ENCODE measurements around the gene ALK. TPM values are rescaled to one million over a fixed set of nuclear protein-coding genes. Genes with fewer than 3 reads are reported as not detected.

The ALK gene
- total and polyA plus RNA-seq, 2 donors (not counting 1 experiment from before 2014, with no cell fraction given): under 0.01 to 0.02 TPM

- Histone ChIP-seq H3K4me3 (replicated peaks in 1 of 4; ENCODE audit: control extremely low read depth in 1 of 4, insufficient read depth in 1 of 4, low read depth in 3 of 4, low read length in 4 of 4) (no peak overlapping the region), H3K4me2 (ENCODE audit: extremely low read depth, insufficient read depth, low read length) (no peak overlapping the region), H3K36me3 (ENCODE audit: control insufficient read depth, insufficient read depth, low read length) (no peaks in the 10 kb centered on the region), H3K27me3 (ENCODE audit: control insufficient read depth, insufficient read depth, low read length) (peaks cover 2% of the 10 kb centered on the region), H3K9ac (ENCODE audit: insufficient read depth, low read length) (no peak overlapping the region), H3K27ac (ENCODE audit: insufficient read depth, low read length) (no peak overlapping the region), H3K9me3 (ENCODE audit: control insufficient read depth, insufficient read depth, low read depth, low read length) (no peaks in the 10 kb centered on the region), H3K4me1 (ENCODE audit: control insufficient read depth, extremely low read depth, insufficient read depth, low read length) (no peaks in the 10 kb centered on the region), H3K79me2 (ENCODE audit: control insufficient read depth, insufficient read depth, low read length) (no peaks in the 10 kb centered on the region), H4K20me1 (ENCODE audit: control insufficient read depth, extremely low read depth, insufficient read depth, low read length) (no peaks in the 10 kb centered on the region), H2AFZ (ENCODE audit: low read length) (no peak overlapping the region)
- DNase-seq (ENCODE audit: low read depth in 2 of 2): peak in 1 of 2 donors; percentile 68
- TF ChIP-seq EZH2 (IDR thresholded peaks at IDR 0.05; ENCODE audit: low read length, missing control alignments): no peak
Measured at GRCh38 chr2:29892585-29893259, 28.7 kb downstream of the ALK start.

- no peak overlapping the region for H3K27ac ChIP-seq (ENCODE audit: insufficient read depth, low read length)
- H4K20me1 ChIP-seq (ENCODE audit: control insufficient read depth, extremely low read depth, insufficient read depth, low read length): no peaks in the 10 kb centered on the region
- no peaks in the 10 kb centered on the region for H3K27me3 ChIP-seq (ENCODE audit: control insufficient read depth, insufficient read depth, low read length)
- H3K79me2 ChIP-seq (ENCODE audit: control insufficient read depth, insufficient read depth, low read length): no peaks in the 10 kb centered on the region
- H3K9ac ChIP-seq (ENCODE audit: insufficient read depth, low read length): no peak overlapping the region
- H2AFZ ChIP-seq (ENCODE audit: low read length): no peak overlapping the region
- no peak for DNase-seq (ENCODE audit: low read depth in 2 of 2)
- TF ChIP-seq CTCF (conservative IDR thresholded peaks at IDR 0.05 in 1 of 2, IDR thresholded peaks at IDR 0.05 in 1 of 2; ENCODE audit: low read depth in 1 of 2, low read length in 2 of 2) (no peak), EZH2 (IDR thresholded peaks at IDR 0.05; ENCODE audit: low read length, missing control alignments) (no peak)
- H3K4me2 ChIP-seq (ENCODE audit: extremely low read depth, insufficient read depth, low read length): no peak overlapping the region
- no peak overlapping the region for H3K4me3 ChIP-seq (replicated peaks in 1 of 4; ENCODE audit: control extremely low read depth in 1 of 4, insufficient read depth in 1 of 4, low read depth in 3 of 4, low read length in 4 of 4)
- no peaks in the 10 kb centered on the region for H3K4me1 ChIP-seq (ENCODE audit: control insufficient read depth, extremely low read depth, insufficient read depth, low read length)
- H3K36me3 ChIP-seq (ENCODE audit: control insufficient read depth, insufficient read depth, low read length): no peaks in the 10 kb centered on the region
- H3K9me3 ChIP-seq (ENCODE audit: control insufficient read depth, insufficient read depth, low read depth, low read length): no peaks in the 10 kb centered on the region
Measured at GRCh38 chr2:29881089-29881730, 40.2 kb downstream of the ALK start.

- H3K27ac ChIP-seq (ENCODE audit: insufficient read depth, low read length): no peak overlapping the region
- H3K4me3 ChIP-seq (replicated peaks in 1 of 4; ENCODE audit: control extremely low read depth in 1 of 4, insufficient read depth in 1 of 4, low read depth in 3 of 4, low read length in 4 of 4): no peak overlapping the region
- no peaks in the 10 kb centered on the region for H4K20me1 ChIP-seq (ENCODE audit: control insufficient read depth, extremely low read depth, insufficient read depth, low read length)
- H3K27me3 ChIP-seq (ENCODE audit: control insufficient read depth, insufficient read depth, low read length): no peaks in the 10 kb centered on the region
- TF ChIP-seq CTCF (conservative IDR thresholded peaks at IDR 0.05 in 1 of 2, IDR thresholded peaks at IDR 0.05 in 1 of 2; ENCODE audit: low read depth in 1 of 2, low read length in 2 of 2): no peak
- TF ChIP-seq EZH2 (IDR thresholded peaks at IDR 0.05; ENCODE audit: low read length, missing control alignments): no peak
- no peak overlapping the region for H2AFZ ChIP-seq (ENCODE audit: low read length)
- no peaks in the 10 kb centered on the region for H3K4me1 ChIP-seq (ENCODE audit: control insufficient read depth, extremely low read depth, insufficient read depth, low read length)
- H3K9me3 ChIP-seq (ENCODE audit: control insufficient read depth, insufficient read depth, low read depth, low read length): no peaks in the 10 kb centered on the region
- no peak overlapping the region for H3K9ac ChIP-seq (ENCODE audit: insufficient read depth, low read length)
- no peak for DNase-seq (ENCODE audit: low read depth in 2 of 2)
- no peaks in the 10 kb centered on the region for H3K79me2 ChIP-seq (ENCODE audit: control insufficient read depth, insufficient read depth, low read length)
- H3K4me2 ChIP-seq (ENCODE audit: extremely low read depth, insufficient read depth, low read length): no peak overlapping the region
- no peaks in the 10 kb centered on the region for H3K36me3 ChIP-seq (ENCODE audit: control insufficient read depth, insufficient read depth, low read length)
Measured at GRCh38 chr2:29880084-29880483, 41.3 kb downstream of the ALK start.
